Retinal pigment epithelial cell (primary cell): Measurements from ENCODE around the gene AHCYL2.
"Not testable (repeated sequence)": the region's sequence is repeated elsewhere in the genome, so short reads cannot be mapped to it uniquely, and the experiment has no call there.

ENCODE experiments used
- DNase-seq: peaks from one replicate; pipeline ENCODE4 v3.0.0-alpha.2; 2010; ENCODE audit warnings: low read depth
- H3K4me3 ChIP-seq: 2 replicates; pipeline ENCODE4 v1.5.1; 2011; ENCODE audit warnings: mild to moderate bottlenecking, low read length, control low read depth, moderate library complexity
- CTCF ChIP-seq: conservative IDR thresholded peaks from 2 replicates; pipeline ENCODE4 v1.5.1; 2011; ENCODE audit warnings: low read depth, low read length, control low read depth, inconsistent platforms

Gene AHCYL2

GRCh38 chr7:129218514-129219062 is 6.2 kb upstream of the AHCYL2 start:
- no peak overlapping the region for H3K4me3 ChIP-seq
- TF ChIP-seq CTCF = peak; percentile 89
- DNase-seq = no peak

- DNase-seq, H3K4me3 ChIP-seq: not testable (repeated sequence)
These were observed 5.7 kb upstream of the AHCYL2 start for GRCh38 chr7:129219166-129219565.

GRCh38 chr7:129222064-129222463 is 2.8 kb upstream of the AHCYL2 start:
- no peak for DNase-seq
- H3K4me3 ChIP-seq = no peak overlapping the region
- TF ChIP-seq CTCF = no peak

GRCh38 chr7:129225206-129225930 is 538 bp downstream of the AHCYL2 start:
- TF ChIP-seq CTCF = no peak
- DNase-seq = no peak
- peak overlapping the region; percentile 81 for H3K4me3 ChIP-seq

- no peak for DNase-seq
- peak overlapping the region; percentile 81 for H3K4me3 ChIP-seq
- TF ChIP-seq CTCF = no peak
These were observed 1.2 kb downstream of the AHCYL2 start for GRCh38 chr7:129225931-129226572.

- no peak for DNase-seq
- no peak for TF ChIP-seq CTCF
These were observed 3.1 kb downstream of the AHCYL2 start for GRCh38 chr7:129227646-129228578.

GRCh38 chr7:129228633-129229032 is 3.8 kb downstream of the AHCYL2 start:
- no peak for DNase-seq
- no peak for TF ChIP-seq CTCF
- H3K4me3 ChIP-seq = no peak overlapping the region

More at GRCh38 chr7:129227646-129228578, 3.1 kb downstream of the AHCYL2 start:
- H3K4me3 ChIP-seq = no peak overlapping the region
